Tibial nerve (tissue), 4 donors: ENCODE measurements around the gene AOPEP.

Source experiments
- CTCF ChIP-seq, 5 experiments: fragments of 200-600 bp in 3 of 5; fragments of 450-650 bp in 2 of 5; sonication (generic) in 3 of 5; IDR thresholded peaks; one replicate each; pipeline ENCODE4 v1.5.1; 2016 to 2019; ENCODE audit warnings: antibody characterized with exemption in 5 of 5, mild to moderate bottlenecking in 3 of 5, moderate library complexity in 2 of 5
- EP300 ChIP-seq, 2 donors: sonication (generic); formaldehyde crosslinking; IDR thresholded peaks; one replicate each; pipeline ENCODE4 v1.6.1; 2017; ENCODE audit warnings: antibody characterized with exemption in 2 of 2, mild to moderate bottlenecking in 1 of 2
- POLR2A ChIP-seq, 2 donors: fragments of 450-650 bp; IDR thresholded peaks; one replicate each; pipeline ENCODE4 v1.6.1; 2017; ENCODE audit warnings: antibody characterized with exemption in 2 of 2, mild to moderate bottlenecking in 2 of 2, moderate library complexity in 2 of 2

DNA sequence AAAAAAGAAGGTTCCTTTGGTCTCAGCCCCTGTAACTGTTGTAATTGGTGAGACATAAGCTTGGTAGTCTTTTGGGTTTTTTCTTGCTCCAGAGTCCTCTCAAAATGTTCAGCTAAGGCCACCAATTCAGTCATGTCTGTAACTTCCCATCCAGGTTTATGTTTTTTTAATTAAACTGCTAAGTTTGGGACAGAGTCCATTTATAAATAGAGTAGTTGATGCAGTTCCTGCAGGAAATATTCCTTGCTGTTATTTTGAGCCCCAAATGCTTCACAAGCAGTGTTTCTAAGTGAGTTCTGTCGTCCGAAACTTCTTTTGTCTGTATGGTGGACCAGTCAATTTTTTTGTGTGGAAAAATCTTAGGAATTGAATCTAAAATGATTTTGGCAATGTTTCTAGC lies 155.0 kb downstream of the AOPEP start:
- no peak for TF ChIP-seq CTCF (IDR thresholded peaks at IDR 0.05)
- TF ChIP-seq EP300 (IDR thresholded peaks at IDR 0.05): no peak
- no peak for TF ChIP-seq POLR2A (IDR thresholded peaks at IDR 0.05)
